ENCODE results near the gene CDH24. TPM values are rescaled to one million over a fixed set of nuclear protein-coding genes. Genes with fewer than 3 reads are reported as not detected.

Gene CDH24
- total and polyA plus RNA-seq, 2 of the 4 experiments (the other 2 are of a cell fraction) = 3.9 to 24.4 TPM

DNA sequence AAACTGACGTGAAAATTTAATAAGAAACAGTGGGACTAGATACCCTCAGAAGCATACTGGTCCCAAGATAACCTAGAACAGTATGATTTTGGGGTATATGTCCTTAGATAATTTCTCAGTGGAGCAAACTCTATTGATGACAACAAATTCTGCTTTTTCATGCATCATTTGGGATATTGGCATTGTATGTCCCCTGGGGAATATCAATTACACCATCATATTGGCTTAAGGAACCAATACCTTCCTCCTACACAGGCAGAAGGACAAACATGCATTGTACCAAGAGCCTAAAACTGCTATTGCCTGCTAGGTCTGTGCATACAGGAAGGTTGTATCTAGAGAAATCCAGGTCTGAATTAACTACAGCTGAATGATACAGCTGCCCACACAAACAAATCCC is 17.6 kb upstream of the CDH24 start:
- Histone ChIP-seq H4K8ac (ENCODE audit: low read depth in 2 of 2, low read length in 2 of 2) (no peak overlapping the region), H3K36me3 (ENCODE audit: control insufficient read depth, insufficient read depth, low read length) (peaks cover 32% of the 10 kb centered on the region), H3K9me3 (ENCODE audit: control insufficient read depth, insufficient read depth, low read length) (no peaks in the 10 kb centered on the region), H3K14ac (replicated peaks; ENCODE audit: low read depth, low read length) (no peak overlapping the region), H3K4me1 (ENCODE audit: control insufficient read depth, insufficient read depth, low read length) (peaks cover 17% of the 10 kb centered on the region), H2AFZ (replicated peaks; ENCODE audit: low read length, poor library complexity) (no peak overlapping the region), H3K27ac (ENCODE audit: insufficient read depth, low read length) (no peak overlapping the region), H2AK9ac (replicated peaks; ENCODE audit: low read depth, low read length, poor library complexity) (no peak overlapping the region), H3K9me1 (ENCODE audit: insufficient read depth, low read length) (peaks cover 8% of the 10 kb centered on the region), H3K18ac (ENCODE audit: low read depth, low read length) (no peak overlapping the region), H2BK5ac (ENCODE audit: low read depth, low read length, poor library complexity, severe bottlenecking) (no peak overlapping the region), H4K91ac (ENCODE audit: insufficient read depth, low read depth, low read length) (no peak overlapping the region), H3K4me3 (ENCODE audit: insufficient read depth, low read depth, low read length) (no peak overlapping the region), H3K56ac (ENCODE audit: extremely low read depth, insufficient read depth, low read length) (no peak overlapping the region), H3K23ac (ENCODE audit: low read depth, low read length) (no peak overlapping the region), H3K27me3 (ENCODE audit: control insufficient read depth, insufficient read depth, low read length) (no peaks in the 10 kb centered on the region), H2BK20ac (ENCODE audit: low read depth, low read length) (no peak overlapping the region), H3K9ac (ENCODE audit: low read depth, low read length) (no peak overlapping the region), H3K79me1 (ENCODE audit: low read depth in 1 of 2, low read length in 2 of 2) (peaks cover 21 to 52% of the 10 kb centered on the region in 2 experiments), H2AK5ac (ENCODE audit: low read depth, low read length) (no peak overlapping the region), H3K4ac (ENCODE audit: low read depth, low read length) (no peak overlapping the region), H3K4me2 (ENCODE audit: low read depth, low read length) (no peak overlapping the region), H4K20me1 (ENCODE audit: insufficient read depth, low read length) (peaks cover 9% of the 10 kb centered on the region; the same call in 1 of the 2 replicates), H4K5ac (ENCODE audit: low read depth, low read length) (no peak overlapping the region), H2BK120ac (ENCODE audit: low read depth, low read length) (no peak overlapping the region), H2BK15ac (ENCODE audit: low read depth, low read length) (no peak overlapping the region)
- TF ChIP-seq FOS (IDR thresholded peaks at IDR 0.05; ENCODE audit: low read depth, low read length) (no peak), POLR2A (IDR thresholded peaks at IDR 0.05; ENCODE audit: low read depth, low read length) (no peak), MAFK (IDR thresholded peaks at IDR 0.05; ENCODE audit: low read depth, low read length) (no peak), RFX5 (IDR thresholded peaks at IDR 0.05; ENCODE audit: low read depth, low read length) (no peak), CHD1 (IDR thresholded peaks at IDR 0.05; ENCODE audit: low read depth, low read length) (no peak), RCOR1 (IDR thresholded peaks at IDR 0.05; ENCODE audit: insufficient replicate concordance, low read length) (no peak), NFE2L2 (IDR thresholded peaks at IDR 0.05; ENCODE audit: low read depth, low read length) (no peak), SMC3 (IDR thresholded peaks at IDR 0.05; ENCODE audit: low read depth, low read length) (no peak), CEBPB (IDR thresholded peaks at IDR 0.05; ENCODE audit: low read depth, low read length) (no peak)
- TF ChIP-seq, protein P1, sequence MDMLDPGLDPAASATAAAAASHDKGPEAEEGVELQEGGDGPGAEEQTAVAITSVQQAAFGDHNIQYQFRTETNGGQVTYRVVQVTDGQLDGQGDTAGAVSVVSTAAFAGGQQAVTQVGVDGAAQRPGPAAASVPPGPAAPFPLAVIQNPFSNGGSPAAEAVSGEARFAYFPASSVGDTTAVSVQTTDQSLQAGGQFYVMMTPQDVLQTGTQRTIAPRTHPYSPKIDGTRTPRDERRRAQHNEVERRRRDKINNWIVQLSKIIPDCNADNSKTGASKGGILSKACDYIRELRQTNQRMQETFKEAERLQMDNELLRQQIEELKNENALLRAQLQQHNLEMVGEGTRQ (IDR thresholded peaks at IDR 0.05; ENCODE audit: low read depth, low read length) = no peak
- TF ChIP-seq, protein P2, sequence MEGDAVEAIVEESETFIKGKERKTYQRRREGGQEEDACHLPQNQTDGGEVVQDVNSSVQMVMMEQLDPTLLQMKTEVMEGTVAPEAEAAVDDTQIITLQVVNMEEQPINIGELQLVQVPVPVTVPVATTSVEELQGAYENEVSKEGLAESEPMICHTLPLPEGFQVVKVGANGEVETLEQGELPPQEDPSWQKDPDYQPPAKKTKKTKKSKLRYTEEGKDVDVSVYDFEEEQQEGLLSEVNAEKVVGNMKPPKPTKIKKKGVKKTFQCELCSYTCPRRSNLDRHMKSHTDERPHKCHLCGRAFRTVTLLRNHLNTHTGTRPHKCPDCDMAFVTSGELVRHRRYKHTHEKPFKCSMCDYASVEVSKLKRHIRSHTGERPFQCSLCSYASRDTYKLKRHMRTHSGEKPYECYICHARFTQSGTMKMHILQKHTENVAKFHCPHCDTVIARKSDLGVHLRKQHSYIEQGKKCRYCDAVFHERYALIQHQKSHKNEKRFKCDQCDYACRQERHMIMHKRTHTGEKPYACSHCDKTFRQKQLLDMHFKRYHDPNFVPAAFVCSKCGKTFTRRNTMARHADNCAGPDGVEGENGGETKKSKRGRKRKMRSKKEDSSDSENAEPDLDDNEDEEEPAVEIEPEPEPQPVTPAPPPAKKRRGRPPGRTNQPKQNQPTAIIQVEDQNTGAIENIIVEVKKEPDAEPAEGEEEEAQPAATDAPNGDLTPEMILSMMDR (conservative IDR thresholded peaks at IDR 0.05; ENCODE audit: low read depth, low read length) = no peak
- dilution Hi-C loops (cut with HindIII; ENCODE audit: low sequenced_read_pairs, unreplicated experiment) = no loop called here
- CTCF ChIA-PET = interaction anchor here (0.6 kb wide), 1 partner anchor 13 kb away, joined by 7 read pairs; no protein-coding TSS in a partner anchor
- no TSS peak for BruUV-seq (replicated peaks)
- no CpG with 5 or more reads among the region's 1 CpG for WGBS, 2 experiments (ENCODE audit: extremely low coverage in 2 of 2, insufficient read length in 1 of 2)
- in situ Hi-C loops (cut with MboI; ENCODE audit: low sequenced_read_pairs) = loop anchor here (25.0 kb wide), 1 partner anchor 1062 kb away; the partner anchor contains the start of genes EMC9, FITM1, PSME1 and PSME2
- POLR2A ChIA-PET (ENCODE audit: unreplicated experiment) = no interaction called here
- intact Hi-C loops (cut with micrococcal nuclease) = loop anchor here (5.0 kb wide), 1 partner anchor 112 kb away; no protein-coding TSS in a partner anchor
- no peak for ATAC-seq (ENCODE audit: low read depth)
- no peak for DNase-seq

All from IMR-90 (cell line).